Brain pericyte (primary cell): ENCODE results near the gene CETN3.
"Not testable (repeated sequence)": the region's sequence is repeated elsewhere in the genome, so short reads cannot be mapped to it uniquely, and the experiment has no call there.

Experiments used
- DNase-seq: peaks from one replicate; pipeline ENCODE4 v3.0.0-alpha.2; 2012; ENCODE audit warnings: low read depth, low spot score

Gene CETN3

GRCh38 chr5:90383903-90384302 lies 25.7 kb downstream of the CETN3 start:
- DNase-seq, result no peak

DNA sequence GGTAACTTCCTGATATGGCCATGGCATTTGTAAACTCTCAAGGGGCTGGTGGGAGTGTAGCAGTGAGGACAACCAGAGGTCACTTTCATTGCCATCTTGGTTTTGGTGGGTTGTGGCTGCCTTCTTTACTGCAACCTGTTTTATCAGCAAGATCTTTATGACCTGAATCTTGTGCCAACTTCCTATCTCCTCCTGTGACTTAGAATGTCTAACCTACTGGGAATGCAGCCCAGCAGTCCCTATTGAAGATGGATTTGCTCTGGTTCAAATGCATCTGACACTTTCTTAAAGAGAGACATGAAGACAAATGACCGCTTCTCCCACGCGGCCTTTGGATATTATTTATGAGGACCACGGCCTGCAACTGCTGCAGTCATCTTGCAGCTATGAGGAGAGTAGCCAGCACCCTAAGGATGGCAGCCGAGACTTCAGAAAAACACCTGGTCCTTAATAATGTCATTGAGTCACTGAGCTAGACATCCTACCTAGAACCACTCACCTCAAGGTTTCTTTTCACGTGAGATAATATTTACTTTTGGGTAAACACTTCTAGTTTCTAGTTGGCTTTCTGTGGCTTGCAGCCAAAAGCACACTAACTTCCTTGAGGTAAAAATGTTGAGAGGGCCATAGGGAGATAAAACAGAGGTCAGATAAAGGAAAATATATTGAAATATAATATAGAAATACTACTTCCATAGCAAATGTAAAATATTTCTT lies 28.2 kb downstream of the CETN3 start:
- DNase-seq, result no peak

DNA sequence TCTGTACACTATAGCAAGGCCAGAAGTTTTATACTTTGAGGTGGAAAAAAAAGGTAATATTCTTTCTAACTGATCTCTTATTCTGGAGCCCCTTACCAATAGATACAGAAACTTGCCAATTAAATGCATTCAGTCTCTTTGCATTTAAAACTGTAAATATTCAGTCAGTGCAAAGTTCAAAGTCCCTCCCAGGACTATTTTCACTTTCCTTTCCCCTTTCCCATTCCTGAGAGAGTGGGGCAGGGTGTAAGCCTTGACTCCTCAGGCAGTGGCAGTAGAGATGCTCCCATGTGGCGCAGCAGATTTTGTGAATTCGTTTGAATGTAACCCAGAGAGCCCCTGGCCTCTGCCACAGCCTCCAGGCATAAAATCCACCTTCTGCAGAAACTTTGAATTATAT lies 29.9 kb downstream of the CETN3 start:
- no peak for DNase-seq

DNA sequence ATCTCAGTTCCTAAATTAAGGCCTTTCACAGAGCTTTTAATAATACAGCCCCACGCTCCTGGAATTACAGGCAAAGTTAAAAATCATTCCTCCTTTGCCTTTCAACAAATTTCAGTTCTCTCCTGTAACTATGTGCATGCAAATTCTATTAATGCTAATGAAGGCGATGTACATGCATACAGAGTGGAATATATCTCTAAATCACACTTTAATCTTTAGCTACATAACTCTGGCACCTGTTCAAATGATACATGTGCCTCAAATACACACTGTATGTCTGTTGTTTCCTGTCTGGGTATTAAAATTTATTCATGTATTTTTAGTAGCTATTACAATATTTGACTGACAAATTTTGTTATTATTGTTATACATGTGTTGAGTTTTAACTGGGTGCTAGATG lies 30.8 kb downstream of the CETN3 start:
- no peak for DNase-seq

GRCh38 chr5:90371269-90371668 lies 38.3 kb downstream of the CETN3 start:
- not testable (repeated sequence) for DNase-seq

DNA sequence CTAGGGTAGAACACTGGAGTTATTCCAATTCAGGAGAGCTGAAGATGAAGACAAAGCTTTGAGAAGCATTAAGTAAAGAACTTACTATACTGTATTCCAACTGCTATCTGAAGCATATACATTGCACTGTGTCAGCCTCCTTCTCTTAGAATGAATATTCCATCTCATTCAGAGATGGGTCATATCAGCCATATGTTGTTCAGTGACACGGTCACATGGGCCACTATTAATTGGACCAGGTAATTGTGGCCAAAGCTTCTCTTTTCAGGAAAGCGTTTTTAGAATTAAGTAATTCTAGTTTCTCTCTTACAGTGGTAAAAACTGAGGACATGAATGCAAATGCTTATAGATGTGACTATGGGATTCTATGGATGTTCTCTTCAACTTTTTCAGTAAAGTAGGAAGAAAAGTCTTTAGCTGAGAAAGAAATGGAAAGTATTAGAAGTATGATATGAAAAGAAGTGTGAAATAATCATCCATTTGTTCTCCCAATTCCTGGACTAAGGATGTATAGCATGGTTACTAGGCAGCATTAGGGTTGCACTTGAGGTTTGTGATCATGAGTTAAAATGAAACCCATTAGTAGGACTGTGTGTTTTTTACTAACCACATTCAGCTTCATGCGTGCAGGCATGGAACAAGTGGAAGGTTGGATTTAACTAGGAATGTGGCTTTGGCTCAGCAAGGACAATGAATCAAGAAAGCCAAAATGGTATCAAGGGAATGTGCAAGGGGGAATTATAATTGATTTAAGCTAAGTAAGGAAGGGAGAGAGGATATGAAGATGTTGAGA lies 40.9 kb downstream of the CETN3 start:
- no peak for DNase-seq

- DNase-seq, result no peak
Measured at GRCh38 chr5:90367879-90368278, 41.7 kb downstream of the CETN3 start.

DNA sequence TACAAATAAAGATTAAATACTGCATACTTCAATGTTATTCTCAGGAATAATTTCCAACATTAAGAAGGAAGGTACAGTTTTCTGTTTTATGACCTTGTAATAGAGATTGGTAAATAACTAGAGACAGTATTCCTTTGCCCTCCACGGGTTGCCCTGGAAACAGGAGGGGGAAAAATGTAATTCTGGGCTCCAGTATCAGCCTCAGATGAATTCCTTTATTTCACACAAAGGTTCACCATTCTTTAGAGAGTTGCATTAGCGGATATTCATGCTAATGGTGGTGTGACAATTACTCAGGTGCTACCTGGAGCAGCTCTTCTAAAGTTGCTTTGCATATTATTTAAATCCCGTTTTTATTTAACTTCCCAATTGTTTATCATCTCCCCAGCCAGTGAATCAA lies 42.6 kb downstream of the CETN3 start:
- no peak for DNase-seq

DNA sequence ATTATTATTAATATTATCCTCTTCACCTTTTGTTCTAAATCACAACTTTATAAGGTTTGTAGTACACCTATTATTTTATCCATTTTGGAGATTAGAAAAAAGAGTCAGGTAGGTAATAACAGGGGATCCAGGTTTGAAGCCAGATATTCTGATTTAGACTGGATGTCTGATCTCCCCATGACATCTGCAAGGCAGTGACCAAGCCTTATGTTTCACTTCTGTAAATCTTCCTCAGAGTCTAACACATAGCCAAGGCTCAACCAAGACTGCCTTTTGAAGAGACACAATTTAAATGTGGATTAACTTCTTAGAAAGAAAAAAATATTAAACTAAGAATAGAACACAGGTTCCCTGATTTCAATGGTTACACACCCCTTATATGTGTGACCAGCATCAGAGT lies 44.2 kb downstream of the CETN3 start:
- DNase-seq, result no peak

DNA sequence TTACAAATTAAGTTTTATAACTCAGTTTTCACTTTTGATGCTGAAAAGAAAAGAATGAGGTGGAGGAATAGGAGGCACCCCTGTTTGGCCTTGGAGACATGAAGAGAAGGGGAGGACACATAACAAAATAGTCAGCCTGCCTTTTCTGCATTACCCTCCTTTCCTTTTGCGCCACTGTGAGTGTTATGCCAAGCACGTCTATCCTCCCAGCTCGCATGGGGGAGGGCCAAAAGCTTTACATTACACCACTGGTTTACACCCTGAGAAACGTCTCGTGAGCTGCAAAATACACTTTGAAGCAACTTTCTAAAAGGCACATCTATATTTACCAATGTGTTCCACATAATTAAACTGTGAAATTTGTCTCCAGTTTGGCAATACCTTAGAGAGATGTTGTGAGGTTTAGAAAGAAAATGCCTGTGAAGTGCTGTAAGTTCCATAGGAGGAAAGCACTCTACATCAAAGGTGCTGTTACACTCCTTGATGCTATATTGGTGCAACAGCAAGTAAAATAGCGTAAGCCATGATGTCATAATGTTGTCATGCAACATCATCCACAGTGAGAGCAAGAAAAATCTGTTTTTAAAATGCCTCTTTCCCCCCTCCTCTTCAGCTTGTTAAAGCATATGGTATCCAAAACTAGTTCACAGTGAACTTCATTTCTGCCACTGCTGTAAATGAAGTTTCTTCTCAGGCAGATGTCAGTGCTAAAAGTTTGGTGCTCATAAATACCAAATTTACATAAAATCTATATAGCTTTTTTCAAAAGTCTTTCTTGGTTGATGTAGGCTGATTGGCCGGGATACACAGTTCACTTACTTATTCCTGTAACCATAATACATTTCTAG lies 50.3 kb downstream of the CETN3 start:
- DNase-seq, result no peak

DNA sequence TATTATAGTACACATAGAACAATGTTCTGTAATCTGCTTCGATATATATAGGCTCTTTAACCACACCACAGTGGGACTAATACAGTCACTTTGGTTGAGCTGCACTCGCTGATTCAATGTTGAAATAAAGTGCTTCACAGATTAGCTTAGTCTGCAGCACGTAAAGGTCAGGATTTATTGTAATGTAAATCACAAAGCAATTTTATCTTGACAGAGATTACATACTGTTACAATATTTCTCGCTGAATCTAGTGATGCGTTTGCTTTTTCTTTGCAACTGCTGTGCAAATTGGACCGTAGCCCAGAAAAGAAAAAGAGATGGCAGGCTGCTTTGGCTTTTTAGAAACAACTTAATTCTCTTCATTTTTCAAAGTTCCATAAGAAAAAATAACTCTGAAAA lies 52.9 kb downstream of the CETN3 start:
- no peak for DNase-seq

DNA sequence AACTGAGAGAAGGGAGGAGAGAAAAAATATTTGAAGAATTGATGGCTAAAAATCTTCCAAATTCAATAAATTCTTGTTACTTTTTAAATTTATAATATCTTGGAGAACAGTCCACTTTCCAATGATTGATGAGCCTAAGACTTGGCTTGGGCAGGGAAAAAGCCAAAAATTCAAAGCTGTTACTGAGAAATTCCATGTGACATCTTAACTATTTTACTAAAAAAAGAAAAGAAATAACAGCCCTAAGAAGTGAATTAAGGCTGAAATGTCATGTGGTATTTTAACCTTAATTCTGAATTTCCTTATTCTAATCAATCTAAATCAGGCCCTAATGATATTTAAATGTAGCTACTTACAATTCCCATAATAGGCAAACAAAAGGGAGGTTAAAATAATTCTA lies 53.4 kb downstream of the CETN3 start:
- no peak for DNase-seq

DNA sequence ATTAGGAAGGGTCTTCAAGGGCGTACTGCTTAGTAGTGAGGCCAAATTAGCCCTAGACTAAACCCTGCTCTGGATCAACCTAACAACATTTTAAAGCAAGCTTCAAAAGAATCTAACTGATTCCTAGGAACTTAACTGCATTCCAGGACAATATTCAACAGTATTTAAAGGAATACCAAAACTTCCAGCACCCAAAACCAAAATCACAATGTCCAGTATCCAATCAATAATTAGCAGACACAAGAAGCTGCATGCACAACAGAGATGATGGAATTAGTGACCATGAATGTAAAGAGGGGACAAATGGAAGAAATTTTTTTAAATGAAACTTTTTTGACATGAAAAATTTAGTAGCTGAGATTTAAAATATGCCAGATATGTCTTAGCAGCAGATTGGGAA lies 53.9 kb downstream of the CETN3 start:
- DNase-seq, result no peak

DNA sequence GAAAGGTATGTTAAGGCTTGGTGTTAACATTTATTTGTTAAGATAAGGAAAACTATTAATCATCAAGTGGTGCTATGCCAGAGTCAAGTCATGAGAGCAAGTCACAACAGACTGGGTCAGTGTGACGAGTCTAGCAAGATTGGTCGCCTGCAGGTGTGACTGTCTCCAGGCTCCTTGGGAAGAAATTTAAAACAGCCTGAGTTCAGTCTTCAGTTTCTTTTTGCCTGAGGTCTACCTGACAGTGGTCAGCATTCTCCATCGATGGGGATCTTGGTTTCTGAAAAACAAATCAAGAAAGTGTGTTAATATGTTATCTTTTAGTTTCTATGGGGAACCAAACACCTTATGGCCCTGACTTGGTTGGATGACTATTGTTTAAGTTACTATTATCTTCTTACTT lies 56.3 kb downstream of the CETN3 start:
- no peak for DNase-seq

DNA sequence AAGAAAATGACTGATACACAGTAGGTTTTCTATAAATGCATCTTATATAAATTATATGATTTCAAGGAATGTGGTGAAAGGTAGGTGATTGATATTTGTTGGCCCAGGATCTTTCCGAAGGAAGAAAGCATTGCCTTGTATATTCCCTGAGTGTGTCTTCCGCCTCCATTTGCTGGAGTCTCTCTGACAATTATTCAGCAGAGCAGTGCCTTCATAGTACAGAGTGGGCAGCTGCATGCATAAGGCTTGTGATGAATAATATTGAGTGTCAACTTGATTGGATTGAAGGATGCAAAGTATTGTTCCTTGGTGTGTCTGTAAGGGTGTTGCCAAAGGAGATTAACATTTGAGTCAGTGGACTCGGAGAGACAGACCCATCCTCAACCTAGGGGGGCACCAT lies 58.5 kb downstream of the CETN3 start:
- no peak for DNase-seq

- no peak for DNase-seq
Measured at GRCh38 chr5:90347462-90347861, 62.1 kb downstream of the CETN3 start.

GRCh38 chr5:90345684-90346083 lies 63.9 kb downstream of the CETN3 start:
- no peak for DNase-seq

GRCh38 chr5:90344689-90345088 lies 64.9 kb downstream of the CETN3 start:
- no peak for DNase-seq

- DNase-seq, result not testable (repeated sequence)
Measured at GRCh38 chr5:90343731-90344130, 65.8 kb downstream of the CETN3 start.

DNA sequence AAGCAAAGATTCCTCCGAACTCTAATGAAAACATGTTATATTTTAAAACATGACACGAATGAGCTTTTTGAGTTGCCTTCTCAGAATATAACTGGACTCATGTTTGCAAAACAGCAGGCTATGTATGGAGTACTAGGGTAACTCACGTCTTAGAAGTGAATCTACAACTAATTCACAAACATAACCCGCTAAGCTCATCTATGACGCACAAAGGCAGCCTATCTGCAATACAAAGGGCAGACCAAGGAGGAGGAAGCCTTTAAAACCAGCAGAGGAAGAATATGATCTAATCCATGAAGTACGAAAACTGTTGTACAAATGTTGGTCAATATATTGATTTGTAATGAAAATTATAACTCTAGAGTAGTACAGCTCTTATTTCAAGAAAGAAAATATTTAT lies 67.0 kb downstream of the CETN3 start:
- DNase-seq, result no peak
